PC-9 (cell line): Measurements from ENCODE around the gene SLC41A1. TPM values are rescaled to one million over a fixed set of nuclear protein-coding genes. Genes with fewer than 3 reads are reported as not detected.
A peak's percentile ranks its signal among the peaks of the same experiment; 100 is the strongest.

Experiments
- BruUV-seq: library from RNA; stranded (reverse); fragments of 400-500 nt; replicated peaks from 2 replicates; lab custom pipeline; 2021; lab: Mats Ljungman, UMichigan
- CTCF ChIA-PET: fragments of 300-600 bp; sonication (Branson Sonifier 250); formaldehyde crosslinking; loops from one replicate; lab custom pipeline; 2022; ENCODE audit warnings: antibody characterized with exemption; lab: Charles Lee
- POLR2A ChIA-PET: fragments of 300-600 bp; sonication (Branson Sonifier 250); formaldehyde crosslinking; loops from one replicate; lab custom pipeline; 2022; ENCODE audit warnings: antibody characterized with exemption; ENCODE audit not compliant: unreplicated experiment; lab: Charles Lee
- DNase-seq, 2 experiments: peaks; one replicate each; pipeline versions ENCODE4 v3.0.0 to v3.0.0-alpha.2; 2015 to 2022; ENCODE audit warnings: mixed read lengths in 1 of 2
- H2AFZ ChIP-seq: fragments of 200-600 bp; sonication (generic); 2 replicates; pipeline ENCODE4 v1.8.1; 2017; ENCODE audit warnings: antibody characterized with exemption
- H3F3A ChIP-seq: fragments of 200-600 bp; sonication (generic); 2 replicates; pipeline ENCODE4 v1.8.1; 2017; ENCODE audit warnings: antibody characterized with exemption, mild to moderate bottlenecking, low read depth; ENCODE audit not compliant: insufficient read depth
- H3K27ac ChIP-seq: fragments of 200-600 bp; sonication (generic); 2 replicates; pipeline ENCODE4 v1.6.1; 2016; ENCODE audit warnings: mixed run types
- H3K27me3 ChIP-seq: fragments of 200-600 bp; sonication (generic); 2 replicates; pipeline ENCODE4 v1.6.1; 2016; ENCODE audit warnings: low read depth, mixed run types; ENCODE audit not compliant: insufficient read depth
- H3K36me3 ChIP-seq: fragments of 200-600 bp; sonication (generic); 2 replicates; pipeline ENCODE4 v1.6.1; 2016; ENCODE audit warnings: low read depth, mixed run types
- H3K4me1 ChIP-seq: fragments of 200-600 bp; sonication (generic); replicated peaks from 2 replicates; pipeline ENCODE4 v1.6.1; 2016; ENCODE audit warnings: mixed run types; ENCODE audit not compliant: insufficient read depth
- H3K4me2 ChIP-seq: fragments of 200-600 bp; sonication (generic); 2 replicates; pipeline ENCODE4 v1.6.1; 2017; ENCODE audit warnings: mixed run types
- H3K4me3 ChIP-seq: fragments of 200-600 bp; sonication (generic); 2 replicates; pipeline ENCODE4 v1.6.1; 2016; ENCODE audit warnings: mixed run types
- H3K79me2 ChIP-seq: fragments of 200-600 bp; sonication (generic); 2 replicates; pipeline ENCODE4 v1.6.1; 2017; ENCODE audit warnings: low read depth, mixed run types
- H3K9me2 ChIP-seq: fragments of 200-600 bp; sonication (generic); 2 replicates; pipeline ENCODE4 v1.8.1; 2017; ENCODE audit warnings: mild to moderate bottlenecking; ENCODE audit not compliant: insufficient read depth
- H3K9me3 ChIP-seq: fragments of 200-600 bp; sonication (generic); 2 replicates; pipeline ENCODE4 v1.8.1; 2016; ENCODE audit warnings: low read depth; ENCODE audit not compliant: insufficient read depth
- H4K20me1 ChIP-seq: fragments of 200-600 bp; sonication (generic); 2 replicates; pipeline ENCODE4 v1.8.1; 2017; ENCODE audit not compliant: insufficient read depth
- CTCF ChIP-seq: fragments of 200-600 bp; sonication (generic); conservative IDR thresholded peaks from 2 replicates; pipeline ENCODE4 v1.6.1; 2017; ENCODE audit warnings: mixed run types, antibody characterized with exemption, mild to moderate bottlenecking, moderate library complexity
- EZH2 ChIP-seq: fragments of 200-600 bp; sonication (generic); IDR thresholded peaks from 2 replicates; pipeline ENCODE4 v1.8.0; 2017; ENCODE audit warnings: antibody characterized with exemption, low read depth
- intact Hi-C: fragments of 100-400 bp; cut with micrococcal nuclease; formaldehyde crosslinking; loops from one replicate; pipeline ENCODE4 v1.10.0; 2022; ENCODE audit not compliant: unreplicated experiment
- total RNA-seq: library from RNA; stranded (reverse); gene quantifications from 2 replicates; pipeline ENCODE4 v1.2.3, GENCODE V29; 2021

The SLC41A1 gene
- total RNA-seq, 1 experiment from 2014 or later = 34.5 TPM

GRCh38 chr1:205811660-205812059 is 1.3 kb downstream of the SLC41A1 start:
- no peaks in the 10 kb centered on the region; the same call in 1 of the 2 replicates for H3K9me2 ChIP-seq
- intact Hi-C loops = loop anchor here (2.0 to 5.0 kb wide), 2 partner anchors 63 to 96 kb away; no protein-coding TSS in a partner anchor
- H4K20me1 ChIP-seq = no peaks in the 10 kb centered on the region
- no peak for DNase-seq
- H3F3A ChIP-seq = no peaks in the 10 kb centered on the region
- CTCF ChIA-PET = interaction anchor here (0.6 kb wide), 1 partner anchor 174 kb away, joined by 9 read pairs; no protein-coding TSS in a partner anchor
- H3K79me2 ChIP-seq = peaks cover 29% of the 10 kb centered on the region
- H3K9me3 ChIP-seq = no peaks in the 10 kb centered on the region
- H2AFZ ChIP-seq = no peak overlapping the region
- no TSS peak for BruUV-seq
- peak overlapping the region; percentile 87 for H3K4me2 ChIP-seq
- peaks cover 14% of the 10 kb centered on the region for H3K4me1 ChIP-seq
- no peak overlapping the region for H3K27ac ChIP-seq
- H3K27me3 ChIP-seq = no peaks in the 10 kb centered on the region
- POLR2A ChIA-PET = no interaction called here
- no peak for TF ChIP-seq CTCF
- TF ChIP-seq EZH2 = no peak
- peak overlapping the region; percentile 80; the same call in 1 of the 2 replicates for H3K4me3 ChIP-seq
- peaks cover 12% of the 10 kb centered on the region; the same call in 1 of the 2 replicates for H3K36me3 ChIP-seq

GRCh38 chr1:205810448-205811157 is 2.4 kb downstream of the SLC41A1 start:
- CTCF ChIA-PET = no interaction called here
- TF ChIP-seq CTCF = no peak
- TF ChIP-seq EZH2 = no peak
- H3K4me1 ChIP-seq = peaks cover 14% of the 10 kb centered on the region
- no peak overlapping the region for H2AFZ ChIP-seq
- H3K27me3 ChIP-seq = no peaks in the 10 kb centered on the region
- H4K20me1 ChIP-seq = no peaks in the 10 kb centered on the region
- H3K36me3 ChIP-seq = peaks cover 12% of the 10 kb centered on the region; the same call in 1 of the 2 replicates
- no peak overlapping the region for H3K27ac ChIP-seq
- DNase-seq = no peak
- H3K9me2 ChIP-seq = no peaks in the 10 kb centered on the region; the same call in 1 of the 2 replicates
- no peaks in the 10 kb centered on the region for H3F3A ChIP-seq
- H3K9me3 ChIP-seq = no peaks in the 10 kb centered on the region
- intact Hi-C loops = loop anchor here (5.0 kb wide), 1 partner anchor 97 kb away; no protein-coding TSS in a partner anchor
- no peak overlapping the region; the same call in 1 of the 2 replicates for H3K4me2 ChIP-seq
- H3K79me2 ChIP-seq = peaks cover 29% of the 10 kb centered on the region
- no TSS peak for BruUV-seq
- H3K4me3 ChIP-seq = no peak overlapping the region
- POLR2A ChIA-PET = no interaction called here

GRCh38 chr1:205809942-205810345 is 3.1 kb downstream of the SLC41A1 start:
- H2AFZ ChIP-seq = no peak overlapping the region
- peaks cover 14% of the 10 kb centered on the region for H3K4me1 ChIP-seq
- DNase-seq = no peak
- TF ChIP-seq CTCF (no peak), EZH2 (no peak)
- BruUV-seq = no TSS peak
- CTCF ChIA-PET = no interaction called here
- POLR2A ChIA-PET = no interaction called here
- no peaks in the 10 kb centered on the region; the same call in 1 of the 2 replicates for H4K20me1 ChIP-seq
- H3K9me2 ChIP-seq = no peaks in the 10 kb centered on the region; the same call in 1 of the 2 replicates
- H3K79me2 ChIP-seq = peaks cover 29% of the 10 kb centered on the region
- H3K4me3 ChIP-seq = no peak overlapping the region
- no peaks in the 10 kb centered on the region for H3F3A ChIP-seq
- H3K9me3 ChIP-seq = no peaks in the 10 kb centered on the region
- no peak overlapping the region for H3K4me2 ChIP-seq
- peaks cover 12% of the 10 kb centered on the region; the same call in 1 of the 2 replicates for H3K36me3 ChIP-seq
- no peaks in the 10 kb centered on the region for H3K27me3 ChIP-seq
- H3K27ac ChIP-seq = no peak overlapping the region
- intact Hi-C loops = loop anchor here (5.0 kb wide), 1 partner anchor 97 kb away; no protein-coding TSS in a partner anchor
